Upper lobe of right lung (tissue), 1 donor: Measurements from ENCODE around the gene SUPT20H. TPM values are rescaled to one million over a fixed set of nuclear protein-coding genes. Genes with fewer than 3 reads are reported as not detected.
A peak's percentile ranks its signal among the peaks of the same experiment; 100 is the strongest.

Source experiments
- ATAC-seq: fragments of 200-7000 bp; cut with Tn5 transposase; one replicate; pipeline ENCODE4 v1.9.1; 2020; ENCODE audit warnings: mild to moderate bottlenecking, moderate library complexity
- DNase-seq: peaks from one replicate; pipeline ENCODE4 v3.0.0-alpha.2; 2020
- H3K27ac ChIP-seq: fragments of 200-600 bp; one replicate; pipeline ENCODE4 v1.8.0; 2022
- H3K27me3 ChIP-seq: fragments of 200-600 bp; one replicate; pipeline ENCODE4 v1.8.0; 2022; ENCODE audit warnings: mild to moderate bottlenecking
- H3K36me3 ChIP-seq: fragments of 200-600 bp; one replicate; pipeline ENCODE4 v1.8.0; 2022
- H3K4me1 ChIP-seq: fragments of 200-600 bp; one replicate; pipeline ENCODE4 v1.8.0; 2022
- H3K4me3 ChIP-seq: fragments of 200-600 bp; one replicate; pipeline ENCODE4 v1.8.0; 2022; ENCODE audit warnings: mild to moderate bottlenecking
- H3K9me3 ChIP-seq: fragments of 200-600 bp; one replicate; pipeline ENCODE4 v1.8.0; 2022
- CTCF ChIP-seq: fragments of 200-600 bp; IDR thresholded peaks from one replicate; pipeline ENCODE4 v1.8.0; 2022; ENCODE audit warnings: antibody characterized with exemption
- intact Hi-C: fragments of 100-400 bp; cut with DNase I; formaldehyde crosslinking; loops from one replicate; pipeline ENCODE4 v1.11.0; 2022
- long read RNA-seq: library from polyadenylated mRNA; unstranded; transcript quantifications from one replicate; pipeline ENCODE4 v2.0.0, GENCODE V29; 2021
- total RNA-seq: library from RNA; stranded (reverse); fragmentation: NEBNext Ultra II Directional; extraction: Animal tissue kit (Norgen Biotek cat#: 25700); gene quantifications from one replicate; pipeline ENCODE4 v1.2.1, GENCODE V29; 2021
- donor health status: DM: no; HTN: yes; CAD: no; lungs with severe emphysema.

The SUPT20H gene
- total RNA-seq = 60.3 TPM
- long read RNA-seq, partial matches to known transcripts = 4 of 46 reads
- long read RNA-seq, other reads (novel, unspliced or antisense) = 36 of 46 reads

GRCh38 chr13:37058910-37059847, at the start of gene SUPT20H:
Gene SUPT20H, minus strand, starts transcription at chr13:37059688. Its CDS starts 8,198 bp downstream, at chr13:37051490.
- peaks cover 19% of the 10 kb centered on the region for H3K4me1 ChIP-seq
- DNase-seq = peak; percentile 98
- no peaks in the 10 kb centered on the region for H3K9me3 ChIP-seq
- H3K36me3 ChIP-seq = no peaks in the 10 kb centered on the region
- H3K27me3 ChIP-seq = no peaks in the 10 kb centered on the region
- peak within 1 kb of the TSS; percentile 95 for H3K4me3 ChIP-seq
- intact Hi-C loops = no loop called here
- peak; percentile 100 for ATAC-seq
- peak within 1 kb of the TSS; percentile 96 for H3K27ac ChIP-seq
- TF ChIP-seq CTCF = no peak

- ATAC-seq = peak; percentile 53
- H3K27ac ChIP-seq = no peak overlapping the region
- no peaks in the 10 kb centered on the region for H3K9me3 ChIP-seq
- no peaks in the 10 kb centered on the region for H3K36me3 ChIP-seq
- DNase-seq = no peak
- no peak overlapping the region for H3K4me3 ChIP-seq
- intact Hi-C loops = no loop called here
- no peaks in the 10 kb centered on the region for H3K27me3 ChIP-seq
- no peaks in the 10 kb centered on the region for H3K4me1 ChIP-seq
- peak; percentile 69 for TF ChIP-seq CTCF
Observed at GRCh38 chr13:37109051-37109678, 49.7 kb upstream of the SUPT20H start.

- H3K27ac ChIP-seq = no peak overlapping the region
- no peaks in the 10 kb centered on the region for H3K27me3 ChIP-seq
- intact Hi-C loops = no loop called here
- no peaks in the 10 kb centered on the region for H3K36me3 ChIP-seq
- no peaks in the 10 kb centered on the region for H3K9me3 ChIP-seq
- ATAC-seq (no peak), DNase-seq (no peak)
- H3K4me3 ChIP-seq = no peak overlapping the region
- no peak for TF ChIP-seq CTCF
- no peaks in the 10 kb centered on the region for H3K4me1 ChIP-seq
Observed at GRCh38 chr13:37107868-37108267, 48.4 kb upstream of the SUPT20H start.

GRCh38 chr13:37107456-37107855, 48.0 kb upstream of the SUPT20H start:
- no peak overlapping the region for H3K4me3 ChIP-seq
- no peak for DNase-seq
- no peaks in the 10 kb centered on the region for H3K36me3 ChIP-seq
- no peaks in the 10 kb centered on the region for H3K27me3 ChIP-seq
- no peak for TF ChIP-seq CTCF
- H3K27ac ChIP-seq = no peak overlapping the region
- no peaks in the 10 kb centered on the region for H3K9me3 ChIP-seq
- no peak for ATAC-seq
- H3K4me1 ChIP-seq = no peaks in the 10 kb centered on the region
- intact Hi-C loops = no loop called here

- Histone ChIP-seq H3K36me3 (no peaks in the 10 kb centered on the region), H3K4me3 (no peak overlapping the region), H3K4me1 (no peaks in the 10 kb centered on the region), H3K27me3 (no peaks in the 10 kb centered on the region), H3K9me3 (no peaks in the 10 kb centered on the region), H3K27ac (no peak overlapping the region)
- no peak for ATAC-seq
- no peak for TF ChIP-seq CTCF
- intact Hi-C loops = no loop called here
- DNase-seq = no peak
Observed at GRCh38 chr13:37106642-37107041, 47.2 kb upstream of the SUPT20H start.
